T-helper 9 cell (primary cell): ENCODE measurements around the gene SGSM1.

Experiments used
- DNase-seq: peaks from one replicate; pipeline ENCODE4 v3.0.0-alpha.2; 2020

SGSM1 gene

GRCh38 chr22:24843048-24843447 lies 37.0 kb downstream of the SGSM1 start:
- DNase-seq: no peak

- DNase-seq: no peak
Measured at GRCh38 chr22:24845041-24845898, 39.3 kb downstream of the SGSM1 start.

GRCh38 chr22:24847490-24847889 lies 41.5 kb downstream of the SGSM1 start:
- DNase-seq: no peak

- DNase-seq: no peak
Measured at GRCh38 chr22:24848559-24849168, 42.7 kb downstream of the SGSM1 start.

GRCh38 chr22:24855794-24856193 lies 49.8 kb downstream of the SGSM1 start:
- DNase-seq: no peak

GRCh38 chr22:24857576-24857975 lies 51.6 kb downstream of the SGSM1 start:
- no peak for DNase-seq

- no peak for DNase-seq
Measured at GRCh38 chr22:24859587-24859986, 53.6 kb downstream of the SGSM1 start.

GRCh38 chr22:24865508-24865907 lies 59.5 kb downstream of the SGSM1 start:
- DNase-seq: no peak

GRCh38 chr22:24867323-24868022 lies 61.5 kb downstream of the SGSM1 start:
- DNase-seq: no peak

GRCh38 chr22:24868979-24869378 lies 63.0 kb downstream of the SGSM1 start:
- DNase-seq: no peak

- DNase-seq: no peak
Measured at GRCh38 chr22:24871611-24872205, 65.7 kb downstream of the SGSM1 start.

GRCh38 chr22:24873226-24873625 lies 67.2 kb downstream of the SGSM1 start:
- DNase-seq: no peak

GRCh38 chr22:24875862-24876506 lies 70.0 kb downstream of the SGSM1 start:
- no peak for DNase-seq

GRCh38 chr22:24876700-24877099 lies 70.7 kb downstream of the SGSM1 start:
- DNase-seq: no peak

- DNase-seq: no peak
Measured at GRCh38 chr22:24878969-24879368, 73.0 kb downstream of the SGSM1 start.

GRCh38 chr22:24883432-24883831 lies 77.4 kb downstream of the SGSM1 start:
- no peak for DNase-seq

GRCh38 chr22:24887260-24887659 lies 81.2 kb downstream of the SGSM1 start:
- DNase-seq: no peak

GRCh38 chr22:24893341-24894070 lies 87.5 kb downstream of the SGSM1 start:
- DNase-seq: no peak

GRCh38 chr22:24894220-24894975 lies 88.4 kb downstream of the SGSM1 start:
- no peak for DNase-seq

- no peak for DNase-seq
Measured at GRCh38 chr22:24894998-24895397, 89.0 kb downstream of the SGSM1 start.

GRCh38 chr22:24901448-24901847 lies 95.4 kb downstream of the SGSM1 start:
- no peak for DNase-seq
